K562 (cell line): ENCODE measurements around the gene VCAN. TPM values are rescaled to one million over a fixed set of nuclear protein-coding genes. Genes with fewer than 3 reads are reported as not detected.

Experiments used
- CHD2 ChIP-seq: IDR thresholded peaks from 2 replicates; pipeline ENCODE4 v1.6.1; 2011; ENCODE audit warnings: low read depth, low read length
- CTCFL ChIP-seq: IDR thresholded peaks from 2 replicates; pipeline ENCODE4 v1.6.1; 2011; ENCODE audit warnings: borderline replicate concordance, low read depth, mild to moderate bottlenecking, moderate library complexity, low read length; ENCODE audit not compliant: insufficient read depth, poor library complexity, severe bottlenecking
- ELF1 ChIP-seq: fragments of 200-800 bp; sonication (Bioruptor generic); IDR thresholded peaks from 2 replicates; pipeline ENCODE4 v1.6.1; 2016; ENCODE audit warnings: missing genetic modification characterization, missing compliant biosample characterization
- GABPB1 ChIP-seq: sonication (generic); formaldehyde crosslinking; IDR thresholded peaks from 2 replicates; pipeline ENCODE4 v1.8.0; 2022; ENCODE audit warnings: mild to moderate bottlenecking, missing genetic modification reagents
- JUN ChIP-seq, 2 experiments: sonication (generic) in 1 of 2; formaldehyde crosslinking in 1 of 2; IDR thresholded peaks; 2 replicates each; pipeline versions ENCODE4 v1.6.1 to v1.8.0; 2012 to 2022; ENCODE audit warnings: borderline replicate concordance in 2 of 2, mild to moderate bottlenecking in 2 of 2, improper control_type of control experiment in 1 of 2, low read depth in 1 of 2, low read length in 1 of 2, missing genetic modification reagents in 1 of 2
- NCOR1 ChIP-seq: fragments of 450-650 bp; IDR thresholded peaks from 2 replicates; pipeline ENCODE4 v1.6.1; 2016; ENCODE audit warnings: mild to moderate bottlenecking, moderate library complexity
- RAD21 ChIP-seq, 2 experiments: fragments of 250-450 bp in 1 of 2; fragments of 450-650 bp in 1 of 2; sonication (Bioruptor Pico) in 1 of 2; formaldehyde crosslinking in 1 of 2; IDR thresholded peaks in 1 of 2; conservative IDR thresholded peaks in 1 of 2; 2 replicates each; pipeline versions ENCODE4 v1.4.0 to v1.8.0; 2020 to 2022; ENCODE audit warnings: mild to moderate bottlenecking in 2 of 2, moderate library complexity in 1 of 2
- RBM22 ChIP-seq: fragments of 200-400 bp; formaldehyde crosslinking; IDR thresholded peaks from 2 replicates; pipeline ENCODE4 v1.6.1; 2018; ENCODE audit warnings: low read length, low read depth; ENCODE audit not compliant: poor library complexity, severe bottlenecking
- SMARCE1 ChIP-seq: fragments of 450-650 bp; IDR thresholded peaks from 2 replicates; pipeline ENCODE4 v1.7.1; 2016; ENCODE audit warnings: mild to moderate bottlenecking
- SMC3 ChIP-seq: conservative IDR thresholded peaks from 2 replicates; pipeline ENCODE4 v1.6.1; 2011; ENCODE audit warnings: low read depth, low read length, improper control_type of control experiment; ENCODE audit not compliant: insufficient read depth
- SRSF7 ChIP-seq: fragments of 200-400 bp; formaldehyde crosslinking; optimal IDR thresholded peaks from 2 replicates; pipeline ENCODE3; 2017; ENCODE audit warnings: mild to moderate bottlenecking, low read depth, low read length
- ZNF12 ChIP-seq: sonication (generic); formaldehyde crosslinking; IDR thresholded peaks from 2 replicates; pipeline ENCODE4 v1.4.0; 2020; ENCODE audit warnings: mild to moderate bottlenecking, missing genetic modification reagents
- ZNF655 ChIP-seq: fragments of 250-450 bp; sonication (Bioruptor Pico); IDR thresholded peaks from 2 replicates; pipeline ENCODE4 v1.5.0; 2021
- ZNF830 ChIP-seq: fragments of 250-450 bp; sonication (Bioruptor Pico); IDR thresholded peaks from 2 replicates; pipeline ENCODE4 v1.5.0; 2021; ENCODE audit warnings: mild to moderate bottlenecking
- polyA plus RNA-seq, 8 experiments: library from polyadenylated mRNA; depleted of rRNA in 4 of 8; stranded (reverse) in 5 of 8; unstranded in 3 of 8; fragments of >200 nt; fragmentation: Nextera tagmentation in 2 of 8; fragmentation: Illumina TruSeq in 1 of 8; extraction: Ambion mirVana in 2 of 8; extraction: Trizol in 1 of 8; gene quantifications; 2 replicates each; pipeline versions ENCODE4 v1.2.1 to v1.2.3, GENCODE V29; 2011 to 2014; ENCODE audit warnings: inconsistent platforms in 1 of 8, missing spikeins in 1 of 8
- total RNA-seq, 7 experiments: library from RNA; depleted of rRNA in 6 of 7; stranded (reverse); fragments of >200 nt in 6 of 7; fragmentation: Illumina TruSeq in 2 of 7; extraction: Trizol in 2 of 7; gene quantifications; 2 replicates each; pipeline versions ENCODE4 v1.2.1 to v1.2.3, GENCODE V29; 2011 to 2021; ENCODE audit warnings: low replicate concordance in 1 of 7

Gene VCAN
- total and polyA plus RNA-seq, 9 of the 15 experiments (the other 6 are each of a cell fraction or from before 2014, with no cell fraction given) = 0.01 to 0.33 (median 0.05) TPM

GRCh38 chr5:83430130-83431010 lies 41.2 kb upstream of the VCAN start (continued):
- TF ChIP-seq CTCFL = peak; percentile 51
- TF ChIP-seq JUN (IDR thresholded peaks at IDR 0.05; ENCODE audit: borderline replicate concordance, low read depth, low read length) = no peak
- TF ChIP-seq JUN (CRISPR knock-in tag; IDR thresholded peaks at IDR 0.05; ENCODE audit: borderline replicate concordance) = no peak
- no peak; the same call in 1 of the 2 replicates for TF ChIP-seq GABPB1 (CRISPR knock-in tag)
- TF ChIP-seq NCOR1 = no peak
- peak; percentile 87 for TF ChIP-seq SMC3
- TF ChIP-seq CHD2 = no peak
- TF ChIP-seq ZNF655 (CRISPR knock-in tag) = no peak
- TF ChIP-seq RBM22 = no peak
- no peak for TF ChIP-seq ELF1 (tag)
- no peak for TF ChIP-seq ZNF12 (CRISPR knock-in tag)
- TF ChIP-seq RAD21 (CRISPR knock-in tag; conservative IDR thresholded peaks at IDR 0.05 in 1 of 2, IDR thresholded peaks at IDR 0.05 in 1 of 2) = peak; percentile 73 to 92
- no peak for TF ChIP-seq SRSF7
- no peak for TF ChIP-seq ZNF830 (CRISPR knock-in tag)
- no peak for TF ChIP-seq SMARCE1
